ENCODE data around the gene APOBEC4. TPM values are rescaled to one million over a fixed set of nuclear protein-coding genes. Genes with fewer than 3 reads are reported as not detected.

APOBEC4 gene
- total and polyA plus RNA-seq, 2 of the 8 experiments (the other 6 are each of a cell fraction or from before 2014, with no cell fraction given): not detected

DNA sequence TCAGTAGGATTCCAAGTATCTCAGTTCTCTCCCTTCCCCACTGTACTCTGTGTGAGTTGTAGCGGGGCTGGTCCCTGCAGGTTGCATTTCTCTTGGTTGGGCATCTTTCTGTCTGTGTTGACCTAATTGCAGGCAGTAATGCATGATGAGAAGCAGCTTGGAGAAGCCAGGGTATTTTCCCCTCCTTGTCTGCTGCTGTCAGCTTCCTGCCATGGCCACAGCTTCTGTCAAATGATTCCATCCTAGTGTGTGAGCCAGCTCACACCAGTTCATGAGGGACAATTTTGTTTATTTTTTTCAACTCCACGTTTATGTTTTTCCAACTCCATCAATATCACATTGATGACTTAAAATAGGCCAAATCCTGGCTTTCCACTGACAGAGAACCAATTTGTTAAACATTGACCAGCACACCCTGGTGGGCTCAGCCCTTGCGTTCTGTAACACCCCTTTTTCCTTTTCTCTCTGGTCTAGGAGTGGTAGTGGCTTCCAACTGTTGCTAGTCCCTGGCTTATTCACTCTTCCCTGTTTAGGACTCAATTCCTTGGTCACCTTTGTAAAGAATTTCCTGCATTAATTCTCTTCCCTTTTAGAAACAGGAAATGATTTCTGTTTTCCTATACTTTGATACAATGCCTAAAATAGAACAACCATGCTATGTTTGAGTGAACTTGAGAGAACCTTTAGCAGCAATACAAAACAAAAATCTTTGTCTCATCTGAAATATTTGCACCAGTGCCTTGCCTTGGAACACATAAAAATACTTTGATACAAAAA lies 44.9 kb upstream of the APOBEC4 start:
- H3K4me2 ChIP-seq (ENCODE audit: insufficient read depth in 1 of 2, low read depth in 2 of 2, low read length in 2 of 2): no peak overlapping the region
- H3K4me1 ChIP-seq (replicated peaks in 1 of 4; ENCODE audit: control insufficient read depth in 3 of 4, insufficient read depth in 4 of 4, low read length in 3 of 4): no peaks in the 10 kb centered on the region
- no peak overlapping the region for H2BK120ac ChIP-seq (replicated peaks; ENCODE audit: low read depth, low read length)
- H3K18ac ChIP-seq (ENCODE audit: extremely low read depth, low read length): no peak overlapping the region
- no peak for DNase-seq (ENCODE audit: low read depth in 1 of 2, low spot score in 2 of 2)
- peak overlapping the region; percentile 4; the same call in 1 of the 2 replicates for H2BK20ac ChIP-seq (ENCODE audit: low read length)
- H3K27ac ChIP-seq (ENCODE audit: low read depth, low read length): no peak overlapping the region
- H3K9ac ChIP-seq (replicated peaks in 1 of 4; ENCODE audit: extremely low read depth in 1 of 4, low read depth in 3 of 4, low read length in 3 of 4): no peak overlapping the region
- no peak overlapping the region for H4K5ac ChIP-seq (ENCODE audit: insufficient read length, low read depth, low read length)
- H2BK15ac ChIP-seq (ENCODE audit: low read length): no peak overlapping the region
- no peak overlapping the region for H3K14ac ChIP-seq (ENCODE audit: insufficient read length)
- WGBS, 2 experiments (ENCODE audit: extremely low coverage in 1 of 2, insufficient coverage in 1 of 2, insufficient read length in 1 of 2, insufficient replicate concordance in 2 of 2, low coverage in 1 of 2, low lambda C conversion rate in 2 of 2, missing lambda C conversion rate in 1 of 2): 85% methylated on average over 3 of the region's 3 CpGs; no CpG with 5 or more reads in 1 of the 2 experiments
- H4K20me1 ChIP-seq (replicated peaks in 1 of 2; ENCODE audit: control insufficient read depth in 1 of 2, insufficient read depth in 2 of 2, low read length in 2 of 2): no peaks in the 10 kb centered on the region
- no peak for FAIRE-seq
- H3K79me2 ChIP-seq (ENCODE audit: control insufficient read depth in 1 of 2, insufficient read depth in 2 of 2, low read length in 2 of 2): no peaks in the 10 kb centered on the region
- H4K91ac ChIP-seq (replicated peaks; ENCODE audit: insufficient read length, low read length): no peak overlapping the region
- H2BK12ac ChIP-seq (ENCODE audit: low read depth, low read length): no peak overlapping the region
- no peaks in the 10 kb centered on the region for H3K36me3 ChIP-seq (ENCODE audit: control insufficient read depth in 2 of 4, insufficient read depth in 4 of 4, low read length in 3 of 4)
- no peak overlapping the region for H2AFZ ChIP-seq (ENCODE audit: low read length)
- H3K27me3 ChIP-seq (replicated peaks in 1 of 4; ENCODE audit: control insufficient read depth in 3 of 4, extremely low read depth in 1 of 4, insufficient read depth in 3 of 4, low read length in 3 of 4): no peaks in the 10 kb centered on the region
- ChIA-PET POLR2A (ENCODE audit: partially characterized antibody) (no interaction called here), CTCF (ENCODE audit: partially characterized antibody) (interaction anchor here (0.9 to 1.6 kb wide), 2 partner anchors 13 to 218 kb away, joined by 4 to 5 read pairs; no protein-coding TSS in a partner anchor)
- no peak overlapping the region for H4K8ac ChIP-seq (ENCODE audit: extremely low read depth, insufficient read depth, low read length)
- no peak overlapping the region for H3K4me3 ChIP-seq (ENCODE audit: extremely low read depth in 1 of 4, insufficient read depth in 2 of 4, low read depth in 3 of 4, low read length in 4 of 4)
- no peak overlapping the region for H3K4ac ChIP-seq (replicated peaks; ENCODE audit: insufficient read length, low read depth, low read length)
- H3K23me2 ChIP-seq (ENCODE audit: low read depth, low read length): no peaks in the 10 kb centered on the region
- no peak overlapping the region for H3K56ac ChIP-seq (replicated peaks; ENCODE audit: insufficient read length, low read depth, low read length)
- no peak overlapping the region for H2AK5ac ChIP-seq (ENCODE audit: low read depth, low read length)
- no peaks in the 10 kb centered on the region for H3K79me1 ChIP-seq (ENCODE audit: low read depth, low read length)
- no peak overlapping the region for H3K23ac ChIP-seq (ENCODE audit: insufficient read length)
- H3K9me3 ChIP-seq (ENCODE audit: insufficient read depth in 2 of 2, low read depth in 1 of 2, low read length in 1 of 2): no peaks in the 10 kb centered on the region
- no peak overlapping the region for H2BK5ac ChIP-seq (ENCODE audit: low read depth, low read length)
- no peak for TF ChIP-seq PHF8 (conservative IDR thresholded peaks at IDR 0.05; ENCODE audit: low read depth, low read length)
- TF ChIP-seq, protein P1, sequence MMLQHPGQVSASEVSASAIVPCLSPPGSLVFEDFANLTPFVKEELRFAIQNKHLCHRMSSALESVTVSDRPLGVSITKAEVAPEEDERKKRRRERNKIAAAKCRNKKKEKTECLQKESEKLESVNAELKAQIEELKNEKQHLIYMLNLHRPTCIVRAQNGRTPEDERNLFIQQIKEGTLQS (IDR thresholded peaks at IDR 0.05; ENCODE audit: insufficient read depth, low read depth, low read length): no peak
- TF ChIP-seq ZNF274 (IDR thresholded peaks at IDR 0.05; ENCODE audit: borderline replicate concordance, extremely low read depth, low read length): no peak
- TF ChIP-seq, protein P2, sequence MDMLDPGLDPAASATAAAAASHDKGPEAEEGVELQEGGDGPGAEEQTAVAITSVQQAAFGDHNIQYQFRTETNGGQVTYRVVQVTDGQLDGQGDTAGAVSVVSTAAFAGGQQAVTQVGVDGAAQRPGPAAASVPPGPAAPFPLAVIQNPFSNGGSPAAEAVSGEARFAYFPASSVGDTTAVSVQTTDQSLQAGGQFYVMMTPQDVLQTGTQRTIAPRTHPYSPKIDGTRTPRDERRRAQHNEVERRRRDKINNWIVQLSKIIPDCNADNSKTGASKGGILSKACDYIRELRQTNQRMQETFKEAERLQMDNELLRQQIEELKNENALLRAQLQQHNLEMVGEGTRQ (IDR thresholded peaks at IDR 0.05; ENCODE audit: low read length): no peak
- no peak for TF ChIP-seq TEAD4 (IDR thresholded peaks at IDR 0.05; ENCODE audit: low read depth, low read length)
- TF ChIP-seq, protein P3, sequence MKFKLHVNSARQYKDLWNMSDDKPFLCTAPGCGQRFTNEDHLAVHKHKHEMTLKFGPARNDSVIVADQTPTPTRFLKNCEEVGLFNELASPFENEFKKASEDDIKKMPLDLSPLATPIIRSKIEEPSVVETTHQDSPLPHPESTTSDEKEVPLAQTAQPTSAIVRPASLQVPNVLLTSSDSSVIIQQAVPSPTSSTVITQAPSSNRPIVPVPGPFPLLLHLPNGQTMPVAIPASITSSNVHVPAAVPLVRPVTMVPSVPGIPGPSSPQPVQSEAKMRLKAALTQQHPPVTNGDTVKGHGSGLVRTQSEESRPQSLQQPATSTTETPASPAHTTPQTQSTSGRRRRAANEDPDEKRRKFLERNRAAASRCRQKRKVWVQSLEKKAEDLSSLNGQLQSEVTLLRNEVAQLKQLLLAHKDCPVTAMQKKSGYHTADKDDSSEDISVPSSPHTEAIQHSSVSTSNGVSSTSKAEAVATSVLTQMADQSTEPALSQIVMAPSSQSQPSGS (IDR thresholded peaks at IDR 0.05; ENCODE audit: low read length): no peak
- TF ChIP-seq RFX5 (IDR thresholded peaks at IDR 0.05; ENCODE audit: borderline replicate concordance, low read depth, low read length): no peak
- no peak for TF ChIP-seq EZH2 (IDR thresholded peaks at IDR 0.05; ENCODE audit: low read depth, low read length, severe bottlenecking)
- TF ChIP-seq CREB1 (IDR thresholded peaks at IDR 0.05): no peak
